GM19025 (cell line): ENCODE data around the gene TTBK1.

Experiments used
- ATAC-seq: cut with Tn5 transposase; IDR thresholded peaks from one replicate; pipeline ENCODE4 v1.9.1; 2021; ENCODE audit warnings: mild to moderate bottlenecking, low read depth, moderate library complexity; ENCODE audit not compliant: unreplicated experiment

TTBK1 gene

GRCh38 chr6:43269273-43270007, 26.2 kb downstream of the TTBK1 start:
- no peak for ATAC-seq

GRCh38 chr6:43271103-43271815, 28.0 kb downstream of the TTBK1 start:
- ATAC-seq: no peak

GRCh38 chr6:43271944-43272343, 28.7 kb downstream of the TTBK1 start:
- no peak for ATAC-seq

- no peak for ATAC-seq
Measured at GRCh38 chr6:43273707-43274106, 30.4 kb downstream of the TTBK1 start.

GRCh38 chr6:43274127-43274915, 31.0 kb downstream of the TTBK1 start:
- no peak for ATAC-seq

- ATAC-seq: no peak
Measured at GRCh38 chr6:43274916-43275597, 31.8 kb downstream of the TTBK1 start.

- no peak for ATAC-seq
Measured at GRCh38 chr6:43275801-43276576, 32.7 kb downstream of the TTBK1 start.

- ATAC-seq: no peak
Measured at GRCh38 chr6:43276577-43277305, 33.5 kb downstream of the TTBK1 start.

GRCh38 chr6:43277306-43277642, 34.0 kb downstream of the TTBK1 start:
- ATAC-seq: no peak

GRCh38 chr6:43277643-43278523, 34.6 kb downstream of the TTBK1 start:
- ATAC-seq: no peak

GRCh38 chr6:43278524-43279078, 35.3 kb downstream of the TTBK1 start:
- no peak for ATAC-seq

GRCh38 chr6:43280234-43280633, 37.0 kb downstream of the TTBK1 start:
- ATAC-seq: no peak

- no peak for ATAC-seq
Measured at GRCh38 chr6:43282060-43282459, 38.8 kb downstream of the TTBK1 start.

- ATAC-seq: no peak
Measured at GRCh38 chr6:43282636-43283513, 39.6 kb downstream of the TTBK1 start.

GRCh38 chr6:43283514-43283901, 40.2 kb downstream of the TTBK1 start:
- no peak for ATAC-seq

GRCh38 chr6:43283905-43284304, 40.6 kb downstream of the TTBK1 start:
- no peak for ATAC-seq
